Fibroblast of skin of abdomen (primary cell): Measurements from ENCODE around the gene RGL3.
"Not testable (repeated sequence)": the region's sequence is repeated elsewhere in the genome, so short reads cannot be mapped to it uniquely, and the experiment has no call there.

Experiments
- DNase-seq: peaks from one replicate; pipeline ENCODE4 v3.0.0-alpha.2; 2013

The RGL3 gene

GRCh38 chr19:11361037-11361770 is 57.9 kb downstream of the RGL3 start:
- DNase-seq: no peak

- DNase-seq: no peak
These were observed 59.7 kb downstream of the RGL3 start for GRCh38 chr19:11359421-11359820.

GRCh38 chr19:11356676-11357550 is 62.2 kb downstream of the RGL3 start:
- no peak for DNase-seq

- DNase-seq: no peak
These were observed 63.1 kb downstream of the RGL3 start for GRCh38 chr19:11356074-11356397.

- peak; percentile 89 for DNase-seq
These were observed 63.7 kb downstream of the RGL3 start, which contains the start of gene PLPPR2 for GRCh38 chr19:11355160-11356073. Gene PLPPR2, plus strand, starts transcription at chr19:11355432. Its CDS starts 2,242 bp downstream, at chr19:11357674.

GRCh38 chr19:11354102-11354501 is 65.0 kb downstream of the RGL3 start:
- DNase-seq: not testable (repeated sequence)

GRCh38 chr19:11349171-11349570 is 69.9 kb downstream of the RGL3 start:
- no peak for DNase-seq

- DNase-seq: no peak
These were observed 71.5 kb downstream of the RGL3 start for GRCh38 chr19:11347546-11348039.

- DNase-seq: peak; percentile 99
These were observed 72.8 kb downstream of the RGL3 start, which contains the start of the genes CCDC159 and TMEM205 for GRCh38 chr19:11346104-11346940. Gene CCDC159, plus strand, starts transcription at chr19:11346519. Its CDS starts 88 bp downstream, at chr19:11346607. Gene TMEM205, minus strand, starts transcription at chr19:11346268. Its CDS starts 649 bp downstream, at chr19:11345619.

- DNase-seq: no peak
These were observed 73.9 kb downstream of the RGL3 start for GRCh38 chr19:11345122-11345803.
